Panc1 (cell line): ENCODE results near the gene ARHGEF40. TPM values are rescaled to one million over a fixed set of nuclear protein-coding genes. Genes with fewer than 3 reads are reported as not detected.

Source experiments
- ATAC-seq: fragments of 200-7000 bp; cut with Tn5 transposase; 2 replicates; pipeline ENCODE4 v1.9.1; 2020; ENCODE audit warnings: mild to moderate bottlenecking, moderate library complexity
- BruUV-seq: library from RNA; stranded (reverse); fragments of 400-500 nt; replicated peaks from 2 replicates; lab custom pipeline; 2021; lab: Mats Ljungman, UMichigan
- CTCF ChIA-PET: fragments of 300-600 bp; sonication (Branson Sonifier 250); formaldehyde crosslinking; loops from one replicate; lab custom pipeline; 2022; ENCODE audit warnings: antibody characterized with exemption; lab: Charles Lee
- POLR2A ChIA-PET: fragments of 300-600 bp; sonication (Branson Sonifier 250); formaldehyde crosslinking; loops from one replicate; lab custom pipeline; 2022; ENCODE audit warnings: antibody characterized with exemption; lab: Charles Lee
- DNase-seq: peaks from one replicate; pipeline ENCODE4 v3.0.0-alpha.2; 2010; ENCODE audit warnings: low read depth, low spot score
- H3K27ac ChIP-seq: 2 replicates; pipeline ENCODE4 v1.5.1; 2011; ENCODE audit warnings: mild to moderate bottlenecking, low read length, inconsistent platforms
- H3K27me3 ChIP-seq: fragments of 200-500 bp; sonication (Bioruptor generic); 2 replicates; pipeline ENCODE4 v1.6.0; 2014; ENCODE audit warnings: low read length, inconsistent platforms; ENCODE audit not compliant: control insufficient read depth, insufficient read depth
- H3K36me3 ChIP-seq: fragments of 200-500 bp; sonication (Bioruptor generic); 2 replicates; pipeline ENCODE4 v1.5.1; 2014; ENCODE audit warnings: inconsistent platforms, mild to moderate bottlenecking, low read length, moderate library complexity; ENCODE audit not compliant: control insufficient read depth, insufficient read depth
- H3K4me1 ChIP-seq: 2 replicates; pipeline ENCODE4 v1.5.1; 2011; ENCODE audit warnings: inconsistent platforms, mild to moderate bottlenecking, low read length, moderate library complexity; ENCODE audit not compliant: control insufficient read depth, insufficient read depth
- H3K4me3 ChIP-seq, 2 experiments: 2 replicates each; pipeline ENCODE4 v1.5.1; 2011 to 2012; ENCODE audit warnings: low read depth in 2 of 2, low read length in 2 of 2, mild to moderate bottlenecking in 2 of 2, inconsistent platforms in 1 of 2, moderate library complexity in 1 of 2
- H3K9me3 ChIP-seq: fragments of 200-500 bp; sonication (Bioruptor generic); 2 replicates; pipeline ENCODE4 v1.5.1; 2014; ENCODE audit warnings: low read depth, mild to moderate bottlenecking, inconsistent platforms, low read length, moderate library complexity; ENCODE audit not compliant: control insufficient read depth, insufficient read depth
- CTCF ChIP-seq: fragments of 450-650 bp; IDR thresholded peaks from 2 replicates; pipeline ENCODE4 v1.5.1; 2017; ENCODE audit warnings: mild to moderate bottlenecking
- POLR2AphosphoS5 ChIP-seq: IDR thresholded peaks from 2 replicates; pipeline ENCODE4 v1.6.1; 2012; ENCODE audit warnings: mild to moderate bottlenecking, low read depth, low read length, moderate library complexity
- REST ChIP-seq, 2 experiments: IDR thresholded peaks; 2 replicates each; pipeline ENCODE4 v1.6.1; 2011 to 2012; ENCODE audit warnings: low read depth in 2 of 2, control low read depth in 1 of 2, low read length in 1 of 2, mild to moderate bottlenecking in 1 of 2, moderate library complexity in 1 of 2; ENCODE audit not compliant: insufficient read depth in 1 of 2
- SIN3A ChIP-seq: IDR thresholded peaks from 2 replicates; pipeline ENCODE4 v1.6.1; 2012; ENCODE audit warnings: low read depth, mild to moderate bottlenecking, low read length, moderate library complexity, borderline replicate concordance; ENCODE audit not compliant: insufficient read depth
- TCF7L2 ChIP-seq: IDR thresholded peaks from 2 replicates; pipeline ENCODE4 v1.6.1; 2011; ENCODE audit warnings: mild to moderate bottlenecking, low read depth, low read length, inconsistent platforms
- in situ Hi-C: cut with HindIII; loops from 2 replicates; pipeline ENCODE4 v1.10.0; 2016; ENCODE audit warnings: low sequenced_read_pairs, low pct_unique_long_range_greater_than_20kb
- intact Hi-C: fragments of 100-400 bp; cut with micrococcal nuclease; formaldehyde crosslinking; loops from one replicate; pipeline ENCODE4 v1.10.0; 2022; ENCODE audit not compliant: unreplicated experiment
- total RNA-seq: library from RNA; stranded (reverse); gene quantifications from one replicate; pipeline ENCODE4 v1.2.1, GENCODE V29; 2021; ENCODE audit not compliant: unreplicated experiment

The ARHGEF40 gene
- total RNA-seq, 1 experiment from 2014 or later: 11.1 TPM

GRCh38 chr14:21090194-21090939, 20.3 kb downstream of the ARHGEF40 start:
- H3K9me3 ChIP-seq: no peaks in the 10 kb centered on the region
- CTCF ChIA-PET: interaction anchor here (0.8 to 1.3 kb wide), 2 partner anchors 14 to 76 kb away, joined by 3 to 6 read pairs; no protein-coding TSS in a partner anchor
- no peak overlapping the region for H3K27ac ChIP-seq
- no peak overlapping the region for H3K4me3 ChIP-seq
- POLR2A ChIA-PET: no interaction called here
- in situ Hi-C loops (no loop called here), intact Hi-C loops (no loop called here)
- no peaks in the 10 kb centered on the region for H3K36me3 ChIP-seq
- TF ChIP-seq REST (IDR thresholded peaks at IDR 0.05; ENCODE audit: insufficient read depth in 1 of 2, low read depth in 2 of 2, low read length in 1 of 2) (no peak), CTCF (peak; percentile 70)
- H3K27me3 ChIP-seq: no peaks in the 10 kb centered on the region
- BruUV-seq: no TSS peak
- DNase-seq: no peak
- H3K4me1 ChIP-seq: no peaks in the 10 kb centered on the region; the same call in 1 of the 2 replicates
- ATAC-seq: no peak

- H3K36me3 ChIP-seq: no peaks in the 10 kb centered on the region
- ChIA-PET CTCF (interaction anchor here (0.8 to 2.9 kb wide), 5 partner anchors 14 to 77 kb away, joined by 3 to 18 read pairs (median 6); partner anchors contain the start of gene ARHGEF40), POLR2A (no interaction called here)
- in situ Hi-C loops: no loop called here
- no peak overlapping the region for H3K27ac ChIP-seq
- DNase-seq: no peak
- H3K27me3 ChIP-seq: no peaks in the 10 kb centered on the region
- intact Hi-C loops: no loop called here
- no peak overlapping the region for H3K4me3 ChIP-seq
- no peak for ATAC-seq
- BruUV-seq: no TSS peak
- no peaks in the 10 kb centered on the region; the same call in 1 of the 2 replicates for H3K4me1 ChIP-seq
- no peaks in the 10 kb centered on the region for H3K9me3 ChIP-seq
- TF ChIP-seq CTCF: no peak
- TF ChIP-seq TCF7L2: no peak
- TF ChIP-seq POLR2AphosphoS5: no peak
- no peak for TF ChIP-seq SIN3A
- no peak for TF ChIP-seq REST (IDR thresholded peaks at IDR 0.05; ENCODE audit: insufficient read depth in 1 of 2, low read depth in 2 of 2, low read length in 1 of 2)
These were observed 21.0 kb downstream of the ARHGEF40 start for GRCh38 chr14:21090940-21091663.
